PFSK-1 (cell line): ENCODE measurements around the gene VTA1.

ENCODE experiments used
- FOXP2 ChIP-seq: optimal IDR thresholded peaks from 2 replicates; pipeline ENCODE3; 2011; ENCODE audit warnings: borderline replicate concordance, control low read depth, inconsistent platforms; ENCODE audit not compliant: insufficient read depth; ENCODE audit errors: extremely low read length, extremely low read depth
- POLR2AphosphoS5 ChIP-seq: IDR thresholded peaks from 2 replicates; pipeline ENCODE4 v1.6.1; 2012; ENCODE audit warnings: low read depth, mild to moderate bottlenecking, control low read depth, low read length, moderate library complexity
- SIN3A ChIP-seq: IDR thresholded peaks from 2 replicates; pipeline ENCODE4 v1.6.1; 2012; ENCODE audit warnings: mild to moderate bottlenecking, low read length, moderate library complexity, borderline replicate concordance; ENCODE audit not compliant: insufficient read depth
- TAF1 ChIP-seq: IDR thresholded peaks from 2 replicates; pipeline ENCODE4 v1.6.1; 2012; ENCODE audit warnings: low read length, control low read depth, borderline replicate concordance; ENCODE audit not compliant: insufficient read depth
- TF ChIP-seq, protein P1 (sequence below), 2 experiments: IDR thresholded peaks; 2 replicates each; pipeline versions ENCODE4 v1.6.1 to v1.8.0; 2011 to 2012; ENCODE audit warnings: low read depth in 2 of 2, low read length in 2 of 2, control low read depth in 1 of 2, inconsistent platforms in 1 of 2, mild to moderate bottlenecking in 1 of 2, moderate library complexity in 1 of 2; ENCODE audit not compliant: insufficient read depth in 1 of 2

VTA1 gene

DNA sequence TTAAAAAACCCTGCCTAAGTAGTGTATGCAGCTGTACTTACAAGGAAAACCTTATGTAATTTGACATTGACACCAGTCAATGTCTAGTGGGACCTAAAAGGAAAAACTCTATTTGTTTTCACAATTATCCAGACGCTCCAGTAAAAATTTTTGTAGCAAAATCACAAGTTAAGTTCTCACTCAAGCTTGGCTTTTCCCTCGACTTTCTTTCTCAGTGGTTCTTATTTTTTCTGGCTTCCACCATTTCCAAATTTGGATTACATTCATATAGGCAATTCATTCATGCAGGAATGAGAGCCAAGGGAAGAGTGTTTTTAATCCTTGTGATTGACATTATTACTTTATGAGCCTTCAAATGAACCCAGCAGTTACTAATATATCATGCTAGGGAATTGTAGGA, 88.7 kb downstream of the VTA1 start:
- TF ChIP-seq TAF1 (no peak), POLR2AphosphoS5 (no peak), FOXP2 (no peak), SIN3A (no peak)
- TF ChIP-seq, protein P1, sequence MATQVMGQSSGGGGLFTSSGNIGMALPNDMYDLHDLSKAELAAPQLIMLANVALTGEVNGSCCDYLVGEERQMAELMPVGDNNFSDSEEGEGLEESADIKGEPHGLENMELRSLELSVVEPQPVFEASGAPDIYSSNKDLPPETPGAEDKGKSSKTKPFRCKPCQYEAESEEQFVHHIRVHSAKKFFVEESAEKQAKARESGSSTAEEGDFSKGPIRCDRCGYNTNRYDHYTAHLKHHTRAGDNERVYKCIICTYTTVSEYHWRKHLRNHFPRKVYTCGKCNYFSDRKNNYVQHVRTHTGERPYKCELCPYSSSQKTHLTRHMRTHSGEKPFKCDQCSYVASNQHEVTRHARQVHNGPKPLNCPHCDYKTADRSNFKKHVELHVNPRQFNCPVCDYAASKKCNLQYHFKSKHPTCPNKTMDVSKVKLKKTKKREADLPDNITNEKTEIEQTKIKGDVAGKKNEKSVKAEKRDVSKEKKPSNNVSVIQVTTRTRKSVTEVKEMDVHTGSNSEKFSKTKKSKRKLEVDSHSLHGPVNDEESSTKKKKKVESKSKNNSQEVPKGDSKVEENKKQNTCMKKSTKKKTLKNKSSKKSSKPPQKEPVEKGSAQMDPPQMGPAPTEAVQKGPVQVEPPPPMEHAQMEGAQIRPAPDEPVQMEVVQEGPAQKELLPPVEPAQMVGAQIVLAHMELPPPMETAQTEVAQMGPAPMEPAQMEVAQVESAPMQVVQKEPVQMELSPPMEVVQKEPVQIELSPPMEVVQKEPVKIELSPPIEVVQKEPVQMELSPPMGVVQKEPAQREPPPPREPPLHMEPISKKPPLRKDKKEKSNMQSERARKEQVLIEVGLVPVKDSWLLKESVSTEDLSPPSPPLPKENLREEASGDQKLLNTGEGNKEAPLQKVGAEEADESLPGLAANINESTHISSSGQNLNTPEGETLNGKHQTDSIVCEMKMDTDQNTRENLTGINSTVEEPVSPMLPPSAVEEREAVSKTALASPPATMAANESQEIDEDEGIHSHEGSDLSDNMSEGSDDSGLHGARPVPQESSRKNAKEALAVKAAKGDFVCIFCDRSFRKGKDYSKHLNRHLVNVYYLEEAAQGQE (IDR thresholded peaks at IDR 0.05; ENCODE audit: insufficient read depth in 1 of 2, low read depth in 2 of 2, low read length in 2 of 2): no peak

DNA sequence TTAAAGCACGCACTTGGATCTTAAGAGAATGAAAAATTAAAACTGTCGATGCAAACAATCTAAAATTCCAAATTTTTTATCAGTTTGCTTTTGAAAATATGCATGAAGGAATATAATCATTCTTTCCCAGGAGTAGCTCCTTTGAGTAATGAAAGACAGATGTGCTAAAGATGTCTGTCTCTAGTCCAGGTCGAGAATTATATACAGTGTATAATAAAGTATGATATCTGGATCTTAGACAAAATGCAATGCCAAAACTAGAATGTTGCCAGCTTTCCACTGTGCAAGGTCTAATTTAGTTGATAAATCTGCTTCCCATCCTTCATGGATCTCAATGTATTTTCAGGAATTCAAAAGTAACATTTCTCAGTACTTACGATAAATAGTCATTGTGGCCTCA, 89.6 kb downstream of the VTA1 start:
- TF ChIP-seq TAF1 (no peak), FOXP2 (no peak), POLR2AphosphoS5 (no peak), SIN3A (no peak)

DNA sequence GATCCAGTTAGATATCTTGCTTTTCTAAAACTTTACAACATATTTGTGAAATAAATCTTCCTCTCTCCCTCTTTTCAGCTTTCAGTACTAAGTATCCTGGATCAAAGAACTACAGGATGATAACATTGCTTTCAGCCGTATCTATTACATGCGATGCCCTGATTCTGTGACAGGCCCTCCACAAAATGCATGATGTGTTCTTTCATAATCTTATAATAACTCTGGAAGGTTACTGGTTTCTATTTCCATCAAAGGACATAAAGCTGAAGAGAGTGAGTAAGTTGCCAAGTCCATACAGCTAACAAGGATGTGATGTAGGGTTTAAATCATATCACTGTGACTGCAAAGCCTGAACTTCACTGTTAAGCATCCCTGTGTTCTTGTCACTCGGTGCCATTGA, 91.8 kb downstream of the VTA1 start:
- TF ChIP-seq FOXP2 (no peak), TAF1 (no peak), POLR2AphosphoS5 (no peak), SIN3A (no peak)
- TF ChIP-seq, protein P1 (IDR thresholded peaks at IDR 0.05; ENCODE audit: insufficient read depth in 1 of 2, low read depth in 2 of 2, low read length in 2 of 2): no peak

DNA sequence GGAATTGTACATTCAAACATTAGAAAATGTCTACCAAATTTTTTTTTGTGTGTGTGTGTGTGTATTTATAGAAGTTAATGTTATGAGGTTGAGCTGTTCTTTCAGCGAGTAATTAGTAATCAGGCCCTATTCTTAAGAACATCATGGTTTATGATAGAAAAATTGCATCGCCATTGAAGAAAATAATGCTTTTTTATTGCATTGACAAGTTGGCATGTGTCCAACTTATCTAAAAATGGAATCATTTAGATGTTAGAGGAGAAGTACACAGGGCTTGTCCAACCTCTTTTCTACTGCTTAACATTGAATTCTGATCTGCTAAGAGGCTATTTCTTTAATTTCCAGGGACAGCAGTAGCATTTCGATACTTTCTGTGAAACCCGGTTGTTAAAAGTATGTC, 93.1 kb downstream of the VTA1 start:
- TF ChIP-seq FOXP2 (no peak), POLR2AphosphoS5 (no peak), TAF1 (no peak), SIN3A (no peak)
- TF ChIP-seq, protein P1 (IDR thresholded peaks at IDR 0.05; ENCODE audit: insufficient read depth in 1 of 2, low read depth in 2 of 2, low read length in 2 of 2): no peak

DNA sequence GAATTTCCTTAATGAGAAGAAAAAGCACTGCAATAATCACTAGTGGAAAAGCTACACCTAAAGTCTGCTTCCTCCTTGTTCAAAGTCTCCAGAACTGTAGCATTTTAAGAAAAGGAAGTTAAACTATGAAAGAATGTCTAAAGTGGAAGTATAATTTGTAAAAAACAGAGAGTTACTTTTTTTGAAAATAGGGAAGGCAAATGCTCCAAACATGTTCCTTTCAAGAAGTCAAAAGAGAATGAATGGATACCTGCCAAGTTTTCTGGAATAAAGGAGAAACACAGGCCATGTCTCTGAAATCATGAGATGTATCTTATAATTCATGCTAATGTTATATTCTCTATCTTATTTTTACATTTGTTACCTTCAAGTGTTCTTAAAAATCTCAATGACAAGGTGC, 94.0 kb downstream of the VTA1 start:
- TF ChIP-seq POLR2AphosphoS5: no peak
- TF ChIP-seq SIN3A: no peak
- TF ChIP-seq FOXP2: no peak
- no peak for TF ChIP-seq TAF1
- TF ChIP-seq, protein P1 (IDR thresholded peaks at IDR 0.05; ENCODE audit: insufficient read depth in 1 of 2, low read depth in 2 of 2, low read length in 2 of 2): no peak
